DND-41 (cell line): ENCODE data around the gene SERAC1.

Source experiments
- ATAC-seq: fragments of 200-7000 bp; cut with Tn5 transposase; 3 replicates; pipeline ENCODE4 v1.9.1; 2021; ENCODE audit warnings: low read depth; ENCODE audit not compliant: insufficient read depth
- DNase-seq: peaks from one replicate; pipeline ENCODE4 v3.0.0-alpha.2; 2020
- H2AFZ ChIP-seq: 2 replicates; pipeline ENCODE4 v1.6.0; 2012; ENCODE audit warnings: low read depth, low read length
- H3K27ac ChIP-seq: 2 replicates; pipeline ENCODE4 v1.5.1; 2012; ENCODE audit warnings: low read length, inconsistent platforms
- H3K27me3 ChIP-seq: fragments of 200-600 bp; sonication (generic); 2 replicates; pipeline ENCODE4 v1.6.0; 2012; ENCODE audit warnings: low read length, mild to moderate bottlenecking, inconsistent platforms; ENCODE audit not compliant: insufficient read depth, poor library complexity
- H3K36me3 ChIP-seq: 2 replicates; pipeline ENCODE4 v1.5.1; 2012; ENCODE audit warnings: low read length, inconsistent platforms; ENCODE audit not compliant: insufficient read depth
- H3K4me1 ChIP-seq: 2 replicates; pipeline ENCODE4 v1.5.1; 2012; ENCODE audit warnings: mild to moderate bottlenecking, low read length; ENCODE audit not compliant: insufficient read depth
- H3K4me2 ChIP-seq: 2 replicates; pipeline ENCODE4 v1.6.0; 2012; ENCODE audit warnings: mild to moderate bottlenecking, moderate library complexity, low read length, inconsistent platforms; ENCODE audit not compliant: insufficient read depth
- H3K4me3 ChIP-seq, 2 experiments: fragments of 200-600 bp in 1 of 2; shearing (Covaris generic) in 1 of 2; 2 replicates each; pipeline ENCODE4 v1.5.1; 2012 to 2016; ENCODE audit warnings: inconsistent platforms in 2 of 2, low read length in 2 of 2, mild to moderate bottlenecking in 2 of 2, low read depth in 1 of 2, moderate library complexity in 1 of 2
- H3K79me2 ChIP-seq: 2 replicates; pipeline ENCODE4 v1.6.0; 2012; ENCODE audit warnings: low read length, inconsistent platforms; ENCODE audit not compliant: insufficient read depth
- H3K9ac ChIP-seq: 2 replicates; pipeline ENCODE4 v1.6.0; 2012; ENCODE audit warnings: low read depth, mild to moderate bottlenecking, inconsistent platforms, low read length, moderate library complexity
- H3K9me3 ChIP-seq: 2 replicates; pipeline ENCODE4 v1.5.1; 2012; ENCODE audit warnings: low read length, moderate library complexity, mild to moderate bottlenecking, inconsistent platforms; ENCODE audit not compliant: insufficient read depth, severe bottlenecking
- H4K20me1 ChIP-seq: 2 replicates; pipeline ENCODE4 v1.6.0; 2012; ENCODE audit warnings: low read length; ENCODE audit not compliant: insufficient read depth
- EZH2 ChIP-seq: IDR thresholded peaks from 3 replicates; pipeline ENCODE4 v1.6.1; 2012; ENCODE audit warnings: borderline replicate concordance, low read depth, mild to moderate bottlenecking, moderate library complexity, low read length, inconsistent platforms; ENCODE audit not compliant: severe bottlenecking
- TF ChIP-seq, protein P1 (sequence below): IDR thresholded peaks from 2 replicates; pipeline ENCODE4 v1.5.1; 2012; ENCODE audit warnings: borderline replicate concordance, low read length, moderate library complexity, mild to moderate bottlenecking; ENCODE audit not compliant: poor library complexity, severe bottlenecking; ENCODE audit errors: extremely low read depth

SERAC1 gene

DNA sequence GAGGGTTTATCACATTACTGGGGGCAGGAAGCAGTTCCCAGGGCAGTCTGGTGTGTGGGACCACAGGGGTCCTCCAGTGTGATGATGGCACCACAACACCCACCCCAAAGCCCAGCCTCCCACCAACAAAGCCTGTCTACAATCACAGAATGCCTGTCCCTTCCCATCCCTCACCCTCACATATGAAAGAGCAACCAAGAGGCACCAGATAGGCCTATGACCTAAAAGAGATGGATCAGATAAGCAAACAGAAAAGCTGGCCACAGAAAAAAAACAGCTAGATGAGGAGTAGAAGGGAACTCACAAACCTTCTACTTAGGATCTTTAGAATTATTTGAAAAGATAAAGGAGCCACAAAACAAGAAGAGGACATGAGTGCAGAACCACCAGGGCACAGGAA lies 54.3 kb downstream of the SERAC1 start:
- Histone ChIP-seq H3K4me3 (no peak overlapping the region), H3K36me3 (peaks cover 47% of the 10 kb centered on the region), H2AFZ (no peak overlapping the region), H3K9me3 (no peaks in the 10 kb centered on the region), H3K4me2 (no peak overlapping the region), H3K4me1 (no peaks in the 10 kb centered on the region), H3K9ac (no peak overlapping the region), H3K27me3 (no peaks in the 10 kb centered on the region), H3K27ac (no peak overlapping the region), H3K79me2 (no peaks in the 10 kb centered on the region), H4K20me1 (no peaks in the 10 kb centered on the region)
- ATAC-seq (peak; percentile 53; the same call in 2 of the 3 replicates), DNase-seq (no peak)
- TF ChIP-seq, protein P1, sequence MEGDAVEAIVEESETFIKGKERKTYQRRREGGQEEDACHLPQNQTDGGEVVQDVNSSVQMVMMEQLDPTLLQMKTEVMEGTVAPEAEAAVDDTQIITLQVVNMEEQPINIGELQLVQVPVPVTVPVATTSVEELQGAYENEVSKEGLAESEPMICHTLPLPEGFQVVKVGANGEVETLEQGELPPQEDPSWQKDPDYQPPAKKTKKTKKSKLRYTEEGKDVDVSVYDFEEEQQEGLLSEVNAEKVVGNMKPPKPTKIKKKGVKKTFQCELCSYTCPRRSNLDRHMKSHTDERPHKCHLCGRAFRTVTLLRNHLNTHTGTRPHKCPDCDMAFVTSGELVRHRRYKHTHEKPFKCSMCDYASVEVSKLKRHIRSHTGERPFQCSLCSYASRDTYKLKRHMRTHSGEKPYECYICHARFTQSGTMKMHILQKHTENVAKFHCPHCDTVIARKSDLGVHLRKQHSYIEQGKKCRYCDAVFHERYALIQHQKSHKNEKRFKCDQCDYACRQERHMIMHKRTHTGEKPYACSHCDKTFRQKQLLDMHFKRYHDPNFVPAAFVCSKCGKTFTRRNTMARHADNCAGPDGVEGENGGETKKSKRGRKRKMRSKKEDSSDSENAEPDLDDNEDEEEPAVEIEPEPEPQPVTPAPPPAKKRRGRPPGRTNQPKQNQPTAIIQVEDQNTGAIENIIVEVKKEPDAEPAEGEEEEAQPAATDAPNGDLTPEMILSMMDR: no peak
- no peak for TF ChIP-seq EZH2

DNA sequence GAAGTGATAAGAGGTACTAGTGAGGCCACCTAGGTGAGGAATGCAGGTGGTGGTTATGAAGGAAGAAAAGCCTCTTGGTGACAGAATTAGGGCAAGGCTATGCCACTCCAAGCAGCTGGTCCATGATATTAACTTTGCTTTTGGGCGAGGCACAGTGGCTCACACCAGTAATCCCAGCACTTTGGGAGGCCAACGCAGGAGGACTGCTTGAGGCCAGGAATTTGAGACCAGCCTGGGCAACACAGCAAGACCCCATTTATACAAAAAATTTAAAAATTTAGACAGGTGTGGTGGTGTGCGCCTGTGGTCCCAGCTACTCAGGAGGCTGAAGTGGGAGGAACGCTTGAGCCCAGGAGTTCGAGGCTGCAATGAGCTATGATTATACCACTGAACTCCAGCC lies 56.1 kb downstream of the SERAC1 start:
- Histone ChIP-seq H3K9me3 (no peaks in the 10 kb centered on the region), H3K36me3 (peaks cover 43% of the 10 kb centered on the region), H3K4me1 (no peaks in the 10 kb centered on the region), H3K4me3 (no peak overlapping the region), H4K20me1 (no peaks in the 10 kb centered on the region), H3K27me3 (no peaks in the 10 kb centered on the region), H3K4me2 (no peak overlapping the region), H3K79me2 (no peaks in the 10 kb centered on the region), H3K27ac (no peak overlapping the region), H3K9ac (no peak overlapping the region), H2AFZ (no peak overlapping the region)
- ATAC-seq: no peak
- DNase-seq: no peak
- TF ChIP-seq, protein P1: no peak
- TF ChIP-seq EZH2: no peak

- TF ChIP-seq, protein P1: no peak
- TF ChIP-seq EZH2: no peak
- Histone ChIP-seq H3K4me1 (no peaks in the 10 kb centered on the region), H3K4me3 (no peak overlapping the region), H2AFZ (no peak overlapping the region), H3K27me3 (no peaks in the 10 kb centered on the region), H3K27ac (no peak overlapping the region), H3K79me2 (no peaks in the 10 kb centered on the region), H3K36me3 (peaks cover 42% of the 10 kb centered on the region), H4K20me1 (no peaks in the 10 kb centered on the region), H3K9me3 (no peaks in the 10 kb centered on the region), H3K9ac (no peak overlapping the region), H3K4me2 (no peak overlapping the region)
- no peak for DNase-seq
- ATAC-seq: no peak
These were observed 57.1 kb downstream of the SERAC1 start for GRCh38 chr6:158110986-158111385.

DNA sequence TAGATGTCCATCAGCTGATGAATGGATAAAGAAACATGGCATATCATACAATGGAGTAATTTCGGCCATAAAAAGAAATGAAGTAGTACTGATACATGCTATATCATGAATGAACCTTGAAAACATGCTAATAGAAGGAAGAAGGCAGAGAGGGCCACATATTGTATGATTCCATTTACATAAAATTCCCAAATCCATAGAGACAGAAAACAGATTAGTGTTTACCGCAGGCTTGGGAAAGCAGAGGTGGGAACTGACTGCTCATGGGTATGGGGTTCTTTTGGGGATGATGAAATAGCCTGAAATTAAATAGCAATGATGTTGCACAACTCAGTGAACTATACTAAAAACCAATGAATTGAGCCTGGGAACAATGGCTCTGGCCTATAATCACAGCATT lies 58.3 kb downstream of the SERAC1 start:
- Histone ChIP-seq H3K4me1 (no peaks in the 10 kb centered on the region), H3K9me3 (no peaks in the 10 kb centered on the region), H3K27me3 (no peaks in the 10 kb centered on the region), H2AFZ (no peak overlapping the region), H3K36me3 (peaks cover 35% of the 10 kb centered on the region; the same call in 1 of the 2 replicates), H3K4me2 (no peak overlapping the region), H4K20me1 (no peaks in the 10 kb centered on the region), H3K27ac (no peak overlapping the region), H3K9ac (no peak overlapping the region), H3K79me2 (no peaks in the 10 kb centered on the region), H3K4me3 (no peak overlapping the region)
- DNase-seq (no peak), ATAC-seq (no peak)
- TF ChIP-seq, protein P1: no peak
- TF ChIP-seq EZH2: no peak
